HEK293 (cell line): Measurements from ENCODE around the gene CHL1.
"Not testable (repeated sequence)": the region's sequence is repeated elsewhere in the genome, so short reads cannot be mapped to it uniquely, and the experiment has no call there.

ENCODE experiments used
- SALL2 ChIP-seq: fragments of 450-650 bp; formaldehyde crosslinking; IDR thresholded peaks from 2 replicates; pipeline ENCODE4 v1.5.0; 2017; ENCODE audit warnings: missing biosample characterization, mild to moderate bottlenecking, missing genetic modification characterization, borderline replicate concordance
- YY2 ChIP-seq: fragments of 450-650 bp; formaldehyde crosslinking; IDR thresholded peaks from 2 replicates; pipeline ENCODE4 v1.5.1; 2016; ENCODE audit warnings: missing biosample characterization, missing genetic modification characterization
- ZBTB1 ChIP-seq: fragments of 450-650 bp; formaldehyde crosslinking; IDR thresholded peaks from 2 replicates; pipeline ENCODE4 v1.5.1; 2016; ENCODE audit warnings: missing biosample characterization, missing genetic modification characterization
- ZFP41 ChIP-seq: fragments of 450-650 bp; formaldehyde crosslinking; IDR thresholded peaks from 2 replicates; pipeline ENCODE4 v1.5.1; 2016; ENCODE audit warnings: missing biosample characterization, missing genetic modification characterization, borderline replicate concordance
- ZNF121 ChIP-seq: fragments of 450-650 bp; formaldehyde crosslinking; IDR thresholded peaks from 2 replicates; pipeline ENCODE4 v1.5.1; 2016; ENCODE audit warnings: missing biosample characterization, missing genetic modification characterization
- ZNF202 ChIP-seq: fragments of 450-650 bp; formaldehyde crosslinking; IDR thresholded peaks from 2 replicates; pipeline ENCODE4 v1.5.1; 2016; ENCODE audit warnings: missing biosample characterization, missing genetic modification characterization, borderline replicate concordance
- ZNF404 ChIP-seq: fragments of 450-650 bp; formaldehyde crosslinking; IDR thresholded peaks from 2 replicates; pipeline ENCODE4 v1.5.1; 2017; ENCODE audit warnings: missing biosample characterization, missing genetic modification characterization
- ZSCAN16 ChIP-seq: fragments of 450-650 bp; formaldehyde crosslinking; IDR thresholded peaks from 2 replicates; pipeline ENCODE4 v1.5.1; 2016; ENCODE audit warnings: missing biosample characterization, missing genetic modification characterization
- TF ChIP-seq, protein P1 (sequence below): fragments of 450-650 bp; formaldehyde crosslinking; IDR thresholded peaks from 2 replicates; pipeline ENCODE4 v1.5.1; 2016; ENCODE audit warnings: missing biosample characterization, missing genetic modification characterization
- TF ChIP-seq, protein P2 (sequence below): fragments of 450-650 bp; formaldehyde crosslinking; IDR thresholded peaks from 2 replicates; pipeline ENCODE4 v1.5.0; 2017; ENCODE audit warnings: missing biosample characterization, missing genetic modification characterization, borderline replicate concordance
- TF ChIP-seq, protein P3 (sequence below): fragments of 450-650 bp; formaldehyde crosslinking; IDR thresholded peaks from 2 replicates; pipeline ENCODE4 v1.5.1; 2016; ENCODE audit warnings: missing biosample characterization, missing genetic modification characterization
- TF ChIP-seq, protein P4 (sequence below): fragments of 450-650 bp; formaldehyde crosslinking; IDR thresholded peaks from 2 replicates; pipeline ENCODE4 v1.5.1; 2016; ENCODE audit warnings: missing biosample characterization, missing genetic modification characterization, low read depth

DNA sequence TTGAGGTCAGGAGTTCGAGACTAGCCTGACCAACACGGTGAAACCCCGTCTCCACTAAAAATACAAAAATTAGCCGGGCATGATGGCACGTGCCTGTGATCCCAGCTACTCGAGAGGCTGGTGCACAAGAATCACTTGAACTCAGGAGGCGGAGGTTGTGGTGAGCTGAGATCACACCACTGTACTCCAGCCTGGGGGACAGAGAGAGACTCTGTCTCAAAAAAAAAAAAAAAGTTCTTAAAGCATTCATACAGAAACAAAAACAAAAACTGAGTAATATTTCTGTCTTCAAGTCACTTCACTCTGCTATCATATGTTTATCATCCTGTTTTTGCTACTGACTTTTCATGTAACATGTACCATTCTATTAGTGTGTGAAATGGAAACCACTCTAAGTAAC lies 169.7 kb downstream of the CHL1 start:
- not testable (repeated sequence) for TF ChIP-seq ZSCAN16 (tag by site-specific recombination); ZNF202; ZFP41; ZNF121 (tag by site-specific recombination); SALL2; ZBTB1 (tag by site-specific recombination); YY2 (tag by site-specific recombination); ZNF404 (tag by site-specific recombination)
- TF ChIP-seq, protein P1, sequence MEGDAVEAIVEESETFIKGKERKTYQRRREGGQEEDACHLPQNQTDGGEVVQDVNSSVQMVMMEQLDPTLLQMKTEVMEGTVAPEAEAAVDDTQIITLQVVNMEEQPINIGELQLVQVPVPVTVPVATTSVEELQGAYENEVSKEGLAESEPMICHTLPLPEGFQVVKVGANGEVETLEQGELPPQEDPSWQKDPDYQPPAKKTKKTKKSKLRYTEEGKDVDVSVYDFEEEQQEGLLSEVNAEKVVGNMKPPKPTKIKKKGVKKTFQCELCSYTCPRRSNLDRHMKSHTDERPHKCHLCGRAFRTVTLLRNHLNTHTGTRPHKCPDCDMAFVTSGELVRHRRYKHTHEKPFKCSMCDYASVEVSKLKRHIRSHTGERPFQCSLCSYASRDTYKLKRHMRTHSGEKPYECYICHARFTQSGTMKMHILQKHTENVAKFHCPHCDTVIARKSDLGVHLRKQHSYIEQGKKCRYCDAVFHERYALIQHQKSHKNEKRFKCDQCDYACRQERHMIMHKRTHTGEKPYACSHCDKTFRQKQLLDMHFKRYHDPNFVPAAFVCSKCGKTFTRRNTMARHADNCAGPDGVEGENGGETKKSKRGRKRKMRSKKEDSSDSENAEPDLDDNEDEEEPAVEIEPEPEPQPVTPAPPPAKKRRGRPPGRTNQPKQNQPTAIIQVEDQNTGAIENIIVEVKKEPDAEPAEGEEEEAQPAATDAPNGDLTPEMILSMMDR = not testable (repeated sequence)
- TF ChIP-seq, protein P2, sequence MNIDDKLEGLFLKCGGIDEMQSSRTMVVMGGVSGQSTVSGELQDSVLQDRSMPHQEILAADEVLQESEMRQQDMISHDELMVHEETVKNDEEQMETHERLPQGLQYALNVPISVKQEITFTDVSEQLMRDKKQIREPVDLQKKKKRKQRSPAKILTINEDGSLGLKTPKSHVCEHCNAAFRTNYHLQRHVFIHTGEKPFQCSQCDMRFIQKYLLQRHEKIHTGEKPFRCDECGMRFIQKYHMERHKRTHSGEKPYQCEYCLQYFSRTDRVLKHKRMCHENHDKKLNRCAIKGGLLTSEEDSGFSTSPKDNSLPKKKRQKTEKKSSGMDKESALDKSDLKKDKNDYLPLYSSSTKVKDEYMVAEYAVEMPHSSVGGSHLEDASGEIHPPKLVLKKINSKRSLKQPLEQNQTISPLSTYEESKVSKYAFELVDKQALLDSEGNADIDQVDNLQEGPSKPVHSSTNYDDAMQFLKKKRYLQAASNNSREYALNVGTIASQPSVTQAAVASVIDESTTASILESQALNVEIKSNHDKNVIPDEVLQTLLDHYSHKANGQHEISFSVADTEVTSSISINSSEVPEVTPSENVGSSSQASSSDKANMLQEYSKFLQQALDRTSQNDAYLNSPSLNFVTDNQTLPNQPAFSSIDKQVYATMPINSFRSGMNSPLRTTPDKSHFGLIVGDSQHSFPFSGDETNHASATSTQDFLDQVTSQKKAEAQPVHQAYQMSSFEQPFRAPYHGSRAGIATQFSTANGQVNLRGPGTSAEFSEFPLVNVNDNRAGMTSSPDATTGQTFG (tag by site-specific recombination) = not testable (repeated sequence)
- TF ChIP-seq, protein P3, sequence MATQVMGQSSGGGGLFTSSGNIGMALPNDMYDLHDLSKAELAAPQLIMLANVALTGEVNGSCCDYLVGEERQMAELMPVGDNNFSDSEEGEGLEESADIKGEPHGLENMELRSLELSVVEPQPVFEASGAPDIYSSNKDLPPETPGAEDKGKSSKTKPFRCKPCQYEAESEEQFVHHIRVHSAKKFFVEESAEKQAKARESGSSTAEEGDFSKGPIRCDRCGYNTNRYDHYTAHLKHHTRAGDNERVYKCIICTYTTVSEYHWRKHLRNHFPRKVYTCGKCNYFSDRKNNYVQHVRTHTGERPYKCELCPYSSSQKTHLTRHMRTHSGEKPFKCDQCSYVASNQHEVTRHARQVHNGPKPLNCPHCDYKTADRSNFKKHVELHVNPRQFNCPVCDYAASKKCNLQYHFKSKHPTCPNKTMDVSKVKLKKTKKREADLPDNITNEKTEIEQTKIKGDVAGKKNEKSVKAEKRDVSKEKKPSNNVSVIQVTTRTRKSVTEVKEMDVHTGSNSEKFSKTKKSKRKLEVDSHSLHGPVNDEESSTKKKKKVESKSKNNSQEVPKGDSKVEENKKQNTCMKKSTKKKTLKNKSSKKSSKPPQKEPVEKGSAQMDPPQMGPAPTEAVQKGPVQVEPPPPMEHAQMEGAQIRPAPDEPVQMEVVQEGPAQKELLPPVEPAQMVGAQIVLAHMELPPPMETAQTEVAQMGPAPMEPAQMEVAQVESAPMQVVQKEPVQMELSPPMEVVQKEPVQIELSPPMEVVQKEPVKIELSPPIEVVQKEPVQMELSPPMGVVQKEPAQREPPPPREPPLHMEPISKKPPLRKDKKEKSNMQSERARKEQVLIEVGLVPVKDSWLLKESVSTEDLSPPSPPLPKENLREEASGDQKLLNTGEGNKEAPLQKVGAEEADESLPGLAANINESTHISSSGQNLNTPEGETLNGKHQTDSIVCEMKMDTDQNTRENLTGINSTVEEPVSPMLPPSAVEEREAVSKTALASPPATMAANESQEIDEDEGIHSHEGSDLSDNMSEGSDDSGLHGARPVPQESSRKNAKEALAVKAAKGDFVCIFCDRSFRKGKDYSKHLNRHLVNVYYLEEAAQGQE (tag by site-specific recombination) = not testable (repeated sequence)
- TF ChIP-seq, protein P4, sequence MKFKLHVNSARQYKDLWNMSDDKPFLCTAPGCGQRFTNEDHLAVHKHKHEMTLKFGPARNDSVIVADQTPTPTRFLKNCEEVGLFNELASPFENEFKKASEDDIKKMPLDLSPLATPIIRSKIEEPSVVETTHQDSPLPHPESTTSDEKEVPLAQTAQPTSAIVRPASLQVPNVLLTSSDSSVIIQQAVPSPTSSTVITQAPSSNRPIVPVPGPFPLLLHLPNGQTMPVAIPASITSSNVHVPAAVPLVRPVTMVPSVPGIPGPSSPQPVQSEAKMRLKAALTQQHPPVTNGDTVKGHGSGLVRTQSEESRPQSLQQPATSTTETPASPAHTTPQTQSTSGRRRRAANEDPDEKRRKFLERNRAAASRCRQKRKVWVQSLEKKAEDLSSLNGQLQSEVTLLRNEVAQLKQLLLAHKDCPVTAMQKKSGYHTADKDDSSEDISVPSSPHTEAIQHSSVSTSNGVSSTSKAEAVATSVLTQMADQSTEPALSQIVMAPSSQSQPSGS (tag by site-specific recombination) = not testable (repeated sequence)
